ENCODE measurements around the gene CLPSL1. TPM values are rescaled to one million over a fixed set of nuclear protein-coding genes. Genes with fewer than 3 reads are reported as not detected.
A peak's percentile ranks its signal among the peaks of the same experiment; 100 is the strongest.

CLPSL1 gene
- total RNA-seq, 1 donor from 2014 or later: not detected

GRCh38 chr6:35790683-35791082, 9.9 kb downstream of the CLPSL1 start:
- intact Hi-C loops (cut with micrococcal nuclease): no loop called here
- no peak overlapping the region for H3K27ac Mint-ChIP-seq
- H3K36me3 Mint-ChIP-seq (ENCODE audit: low read depth): no peaks in the 10 kb centered on the region
- no peak for DNase-seq (ENCODE audit: low spot score)
- no peaks in the 10 kb centered on the region for H3K4me1 Mint-ChIP-seq (ENCODE audit: low read depth)
- no peak overlapping the region for H3K4me3 Mint-ChIP-seq (ENCODE audit: low read depth)
- peaks cover 22% of the 10 kb centered on the region for H3K27me3 Mint-ChIP-seq (ENCODE audit: low read depth)
- no peaks in the 10 kb centered on the region for H3K9me3 Mint-ChIP-seq

- no peak overlapping the region for H3K4me3 Mint-ChIP-seq (ENCODE audit: low read depth)
- no peaks in the 10 kb centered on the region for H3K4me1 Mint-ChIP-seq (ENCODE audit: low read depth)
- H3K36me3 Mint-ChIP-seq (ENCODE audit: low read depth): no peaks in the 10 kb centered on the region
- H3K9me3 Mint-ChIP-seq: no peaks in the 10 kb centered on the region
- no peak for DNase-seq (ENCODE audit: low spot score)
- intact Hi-C loops (cut with micrococcal nuclease): no loop called here
- peaks cover 5% of the 10 kb centered on the region for H3K27me3 Mint-ChIP-seq (ENCODE audit: low read depth)
- H3K27ac Mint-ChIP-seq: no peak overlapping the region
Observed at GRCh38 chr6:35794536-35795452, 14.0 kb downstream of the CLPSL1 start.

- H3K4me1 Mint-ChIP-seq (ENCODE audit: low read depth): no peaks in the 10 kb centered on the region
- H3K4me3 Mint-ChIP-seq (ENCODE audit: low read depth): no peak overlapping the region
- H3K27ac Mint-ChIP-seq: no peak overlapping the region
- H3K36me3 Mint-ChIP-seq (ENCODE audit: low read depth): no peaks in the 10 kb centered on the region
- H3K27me3 Mint-ChIP-seq (ENCODE audit: low read depth): peaks cover 7% of the 10 kb centered on the region
- no peaks in the 10 kb centered on the region for H3K9me3 Mint-ChIP-seq
- DNase-seq (ENCODE audit: low spot score): no peak
- intact Hi-C loops (cut with micrococcal nuclease): no loop called here
Observed at GRCh38 chr6:35795453-35796071, 14.7 kb downstream of the CLPSL1 start.

- H3K9me3 Mint-ChIP-seq: no peaks in the 10 kb centered on the region
- peaks cover 7% of the 10 kb centered on the region for H3K27me3 Mint-ChIP-seq (ENCODE audit: low read depth)
- no peaks in the 10 kb centered on the region for H3K4me1 Mint-ChIP-seq (ENCODE audit: low read depth)
- H3K27ac Mint-ChIP-seq: no peak overlapping the region
- no peak overlapping the region for H3K4me3 Mint-ChIP-seq (ENCODE audit: low read depth)
- intact Hi-C loops (cut with micrococcal nuclease): no loop called here
- no peaks in the 10 kb centered on the region for H3K36me3 Mint-ChIP-seq (ENCODE audit: low read depth)
- DNase-seq (ENCODE audit: low spot score): no peak
Observed at GRCh38 chr6:35796236-35796635, 15.4 kb downstream of the CLPSL1 start.

- intact Hi-C loops (cut with micrococcal nuclease): no loop called here
- no peak for DNase-seq (ENCODE audit: low spot score)
- no peak overlapping the region for H3K27ac Mint-ChIP-seq
- peaks cover 4% of the 10 kb centered on the region for H3K27me3 Mint-ChIP-seq (ENCODE audit: low read depth)
- no peaks in the 10 kb centered on the region for H3K36me3 Mint-ChIP-seq (ENCODE audit: low read depth)
- H3K4me3 Mint-ChIP-seq (ENCODE audit: low read depth): no peak overlapping the region
- no peaks in the 10 kb centered on the region for H3K9me3 Mint-ChIP-seq
- no peaks in the 10 kb centered on the region for H3K4me1 Mint-ChIP-seq (ENCODE audit: low read depth)
Observed at GRCh38 chr6:35797837-35798526, 17.2 kb downstream of the CLPSL1 start.

GRCh38 chr6:35798706-35799105, 17.9 kb downstream of the CLPSL1 start:
- intact Hi-C loops (cut with micrococcal nuclease): no loop called here
- Mint-ChIP-seq H3K4me3 (ENCODE audit: low read depth) (no peak overlapping the region), H3K4me1 (ENCODE audit: low read depth) (no peaks in the 10 kb centered on the region), H3K9me3 (no peaks in the 10 kb centered on the region), H3K27ac (no peak overlapping the region), H3K27me3 (ENCODE audit: low read depth) (peaks cover 4% of the 10 kb centered on the region), H3K36me3 (ENCODE audit: low read depth) (no peaks in the 10 kb centered on the region)
- no peak for DNase-seq (ENCODE audit: low spot score)

GRCh38 chr6:35801148-35801547, 20.3 kb downstream of the CLPSL1 start:
- Mint-ChIP-seq H3K4me1 (ENCODE audit: low read depth) (no peaks in the 10 kb centered on the region), H3K27me3 (ENCODE audit: low read depth) (peaks cover 4% of the 10 kb centered on the region), H3K4me3 (ENCODE audit: low read depth) (no peak overlapping the region), H3K27ac (no peak overlapping the region), H3K36me3 (ENCODE audit: low read depth) (no peaks in the 10 kb centered on the region), H3K9me3 (no peaks in the 10 kb centered on the region)
- no peak for DNase-seq (ENCODE audit: low spot score)
- intact Hi-C loops (cut with micrococcal nuclease): no loop called here

GRCh38 chr6:35804996-35805736, 24.3 kb downstream of the CLPSL1 start, which contains the start of gene LHFPL5:
Gene LHFPL5 (plus strand): TSS chr6:35805352. CDS start chr6:35805671, 319 bp downstream.
- Mint-ChIP-seq H3K36me3 (ENCODE audit: low read depth) (no peaks in the 10 kb centered on the region), H3K4me1 (ENCODE audit: low read depth) (no peaks in the 10 kb centered on the region), H3K4me3 (ENCODE audit: low read depth) (no peak within 1 kb of the TSS), H3K27ac (no peak within 1 kb of the TSS), H3K27me3 (ENCODE audit: low read depth) (peaks cover under 1% of the 10 kb centered on the region), H3K9me3 (no peaks in the 10 kb centered on the region)
- DNase-seq (ENCODE audit: low spot score): peak; percentile 59
- intact Hi-C loops (cut with micrococcal nuclease): no loop called here

- intact Hi-C loops (cut with micrococcal nuclease): no loop called here
- no peaks in the 10 kb centered on the region for H3K9me3 Mint-ChIP-seq
- H3K27ac Mint-ChIP-seq: no peak overlapping the region
- H3K36me3 Mint-ChIP-seq (ENCODE audit: low read depth): no peaks in the 10 kb centered on the region
- DNase-seq (ENCODE audit: low spot score): no peak
- H3K4me3 Mint-ChIP-seq (ENCODE audit: low read depth): no peak overlapping the region
- no peaks in the 10 kb centered on the region for H3K4me1 Mint-ChIP-seq (ENCODE audit: low read depth)
- no peaks in the 10 kb centered on the region for H3K27me3 Mint-ChIP-seq (ENCODE audit: low read depth)
Observed at GRCh38 chr6:35808688-35809087, 27.9 kb downstream of the CLPSL1 start.

GRCh38 chr6:35809809-35810208, 29.0 kb downstream of the CLPSL1 start:
- H3K27ac Mint-ChIP-seq: no peak overlapping the region
- no peaks in the 10 kb centered on the region for H3K36me3 Mint-ChIP-seq (ENCODE audit: low read depth)

GRCh38 chr6:35810971-35811698, 30.3 kb downstream of the CLPSL1 start:
- no peaks in the 10 kb centered on the region for H3K4me1 Mint-ChIP-seq (ENCODE audit: low read depth)
- H3K27me3 Mint-ChIP-seq (ENCODE audit: low read depth): no peaks in the 10 kb centered on the region
- no peaks in the 10 kb centered on the region for H3K36me3 Mint-ChIP-seq (ENCODE audit: low read depth)
- no peaks in the 10 kb centered on the region for H3K9me3 Mint-ChIP-seq
- no peak overlapping the region for H3K27ac Mint-ChIP-seq
- intact Hi-C loops (cut with micrococcal nuclease): no loop called here
- H3K4me3 Mint-ChIP-seq (ENCODE audit: low read depth): no peak overlapping the region
- DNase-seq (ENCODE audit: low spot score): no peak

More at GRCh38 chr6:35809809-35810208, 29.0 kb downstream of the CLPSL1 start:
- Mint-ChIP-seq H3K27me3 (ENCODE audit: low read depth) (no peaks in the 10 kb centered on the region), H3K4me1 (ENCODE audit: low read depth) (no peaks in the 10 kb centered on the region), H3K9me3 (no peaks in the 10 kb centered on the region), H3K4me3 (ENCODE audit: low read depth) (no peak overlapping the region)
- intact Hi-C loops (cut with micrococcal nuclease): no loop called here
- DNase-seq (ENCODE audit: low spot score): no peak

GRCh38 chr6:35811699-35811995, 30.8 kb downstream of the CLPSL1 start:
- Mint-ChIP-seq H3K36me3 (ENCODE audit: low read depth) (no peaks in the 10 kb centered on the region), H3K4me3 (ENCODE audit: low read depth) (no peak overlapping the region), H3K9me3 (no peaks in the 10 kb centered on the region), H3K27ac (no peak overlapping the region), H3K4me1 (ENCODE audit: low read depth) (no peaks in the 10 kb centered on the region), H3K27me3 (ENCODE audit: low read depth) (no peaks in the 10 kb centered on the region)
- DNase-seq (ENCODE audit: low spot score): no peak
- intact Hi-C loops (cut with micrococcal nuclease): no loop called here
